ENCODE results near the gene SP110.

SP110 gene

GRCh38 chr2:230208576-230208975, 11.2 kb downstream of the SP110 start:
- TF ChIP-seq GATA3 (IDR thresholded peaks at IDR 0.05; ENCODE audit: low read depth, low read length) (no peak), GATA2 (IDR thresholded peaks at IDR 0.05; ENCODE audit: low read depth, low read length) (no peak)

GRCh38 chr2:230205721-230206120, 14.1 kb downstream of the SP110 start:
- TF ChIP-seq GATA3 (IDR thresholded peaks at IDR 0.05; ENCODE audit: low read depth, low read length) (no peak), GATA2 (IDR thresholded peaks at IDR 0.05; ENCODE audit: low read depth, low read length) (no peak)

GRCh38 chr2:230205034-230205433, 14.8 kb downstream of the SP110 start:
- no peak for TF ChIP-seq GATA2 (IDR thresholded peaks at IDR 0.05; ENCODE audit: low read depth, low read length)
- TF ChIP-seq GATA3 (IDR thresholded peaks at IDR 0.05; ENCODE audit: low read depth, low read length), result no peak

- no peak for TF ChIP-seq GATA3 (IDR thresholded peaks at IDR 0.05; ENCODE audit: low read depth, low read length)
- TF ChIP-seq GATA2 (IDR thresholded peaks at IDR 0.05; ENCODE audit: low read depth, low read length), result no peak
These were observed 16.6 kb downstream of the SP110 start for GRCh38 chr2:230203110-230203676.

GRCh38 chr2:230202430-230203109, 17.2 kb downstream of the SP110 start:
- TF ChIP-seq GATA2 (IDR thresholded peaks at IDR 0.05; ENCODE audit: low read depth, low read length), result no peak

GRCh38 chr2:230184727-230185578, 34.8 kb downstream of the SP110 start:
- TF ChIP-seq GATA3 (IDR thresholded peaks at IDR 0.05; ENCODE audit: low read depth, low read length) (no peak), GATA2 (IDR thresholded peaks at IDR 0.05; ENCODE audit: low read depth, low read length) (no peak)

GRCh38 chr2:230181195-230181594, 38.6 kb downstream of the SP110 start:
- TF ChIP-seq GATA3 (IDR thresholded peaks at IDR 0.05; ENCODE audit: low read depth, low read length) (no peak), GATA2 (IDR thresholded peaks at IDR 0.05; ENCODE audit: low read depth, low read length) (no peak)

GRCh38 chr2:230179907-230180306, 39.9 kb downstream of the SP110 start:
- TF ChIP-seq GATA3 (IDR thresholded peaks at IDR 0.05; ENCODE audit: low read depth, low read length), result no peak
- no peak for TF ChIP-seq GATA2 (IDR thresholded peaks at IDR 0.05; ENCODE audit: low read depth, low read length)

GRCh38 chr2:230178546-230179485, 41.0 kb downstream of the SP110 start:
- no peak for TF ChIP-seq GATA2 (IDR thresholded peaks at IDR 0.05; ENCODE audit: low read depth, low read length)
- no peak for TF ChIP-seq GATA3 (IDR thresholded peaks at IDR 0.05; ENCODE audit: low read depth, low read length)

- TF ChIP-seq GATA2 (IDR thresholded peaks at IDR 0.05; ENCODE audit: low read depth, low read length) (no peak), GATA3 (IDR thresholded peaks at IDR 0.05; ENCODE audit: low read depth, low read length) (no peak)
These were observed 42.8 kb downstream of the SP110 start for GRCh38 chr2:230176996-230177395.

- no peak for TF ChIP-seq GATA3 (IDR thresholded peaks at IDR 0.05; ENCODE audit: low read depth, low read length)
- no peak for TF ChIP-seq GATA2 (IDR thresholded peaks at IDR 0.05; ENCODE audit: low read depth, low read length)
These were observed 45.3 kb downstream of the SP110 start for GRCh38 chr2:230174466-230174865.

- TF ChIP-seq GATA3 (IDR thresholded peaks at IDR 0.05; ENCODE audit: low read depth, low read length) (no peak), GATA2 (IDR thresholded peaks at IDR 0.05; ENCODE audit: low read depth, low read length) (no peak)
These were observed 46.9 kb downstream of the SP110 start for GRCh38 chr2:230172852-230173251.

- TF ChIP-seq GATA2 (IDR thresholded peaks at IDR 0.05; ENCODE audit: low read depth, low read length) (no peak), GATA3 (IDR thresholded peaks at IDR 0.05; ENCODE audit: low read depth, low read length) (no peak)
These were observed 47.6 kb downstream of the SP110 start for GRCh38 chr2:230172156-230172555.

GRCh38 chr2:230170532-230170931, 49.3 kb downstream of the SP110 start:
- TF ChIP-seq GATA2 (IDR thresholded peaks at IDR 0.05; ENCODE audit: low read depth, low read length), result no peak
- TF ChIP-seq GATA3 (IDR thresholded peaks at IDR 0.05; ENCODE audit: low read depth, low read length), result no peak
